Dendritic cell treated with granulocyte-macrophage colony-stimulating factor and Interleukin-4, amounts not matched to agents 40 ng/mL and 50 ng/mL, for 4 days (primary cell): Measurements from ENCODE around the gene MACROD2.
"Not testable (repeated sequence)": the region's sequence is repeated elsewhere in the genome, so short reads cannot be mapped to it uniquely, and the experiment has no call there.

Experiments
- H3K27ac Mint-ChIP-seq: one replicate; pipeline ENCODE4 v1.8.0; 2022; ENCODE audit warnings: mild to moderate bottlenecking, mixed read lengths
- H3K27me3 Mint-ChIP-seq: one replicate; pipeline ENCODE4 v1.8.0; 2022; ENCODE audit warnings: mild to moderate bottlenecking, mixed read lengths
- H3K36me3 Mint-ChIP-seq: one replicate; pipeline ENCODE4 v1.8.0; 2022; ENCODE audit warnings: low read depth, mixed read lengths
- H3K4me1 Mint-ChIP-seq: one replicate; pipeline ENCODE4 v1.8.0; 2022; ENCODE audit warnings: low read depth, mixed read lengths
- H3K4me3 Mint-ChIP-seq: one replicate; pipeline ENCODE4 v1.8.0; 2022; ENCODE audit warnings: mild to moderate bottlenecking, moderate library complexity, mixed read lengths
- H3K9me3 Mint-ChIP-seq: one replicate; pipeline ENCODE4 v1.8.0; 2022; ENCODE audit warnings: mixed read lengths
- intact Hi-C: fragments of 100-400 bp; cut with micrococcal nuclease; formaldehyde crosslinking; loops from one replicate; pipeline ENCODE4 v1.15.0; 2022

MACROD2 gene

DNA sequence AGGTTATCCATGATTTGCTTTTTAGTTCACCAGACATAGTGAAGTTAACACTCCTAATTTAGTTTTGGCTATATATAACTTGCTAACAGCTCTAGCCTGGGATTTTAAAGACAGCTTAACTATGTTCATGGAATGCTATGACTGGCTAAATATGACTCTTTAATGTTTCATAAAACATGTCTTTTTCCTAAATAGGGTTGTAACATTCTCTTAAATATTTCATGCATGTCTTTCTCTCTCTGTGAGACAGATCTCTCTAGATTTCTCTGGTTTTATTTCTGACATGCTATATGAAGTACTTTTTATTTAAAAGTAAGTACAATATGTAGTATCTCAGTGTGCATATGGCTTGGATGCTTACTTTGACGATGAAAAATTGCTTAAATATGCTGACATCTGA lies 35.7 kb downstream of the MACROD2 start:
- Mint-ChIP-seq H3K27me3 (no peaks in the 10 kb centered on the region), H3K4me3 (no peak overlapping the region), H3K9me3 (peaks cover 11% of the 10 kb centered on the region), H3K36me3 (no peaks in the 10 kb centered on the region), H3K4me1 (no peaks in the 10 kb centered on the region), H3K27ac (no peak overlapping the region)
- intact Hi-C loops: no loop called here

GRCh38 chr20:14033310-14033709 lies 38.0 kb downstream of the MACROD2 start:
- Mint-ChIP-seq H3K4me1 (no peaks in the 10 kb centered on the region), H3K27ac (no peak overlapping the region), H3K27me3 (no peaks in the 10 kb centered on the region), H3K4me3 (no peak overlapping the region), H3K9me3 (no peaks in the 10 kb centered on the region), H3K36me3 (no peaks in the 10 kb centered on the region)
- intact Hi-C loops: no loop called here

- H3K27ac Mint-ChIP-seq: no peak overlapping the region
- intact Hi-C loops: no loop called here
- H3K27me3 Mint-ChIP-seq: no peaks in the 10 kb centered on the region
- H3K36me3 Mint-ChIP-seq: no peaks in the 10 kb centered on the region
- no peaks in the 10 kb centered on the region for H3K9me3 Mint-ChIP-seq
- H3K4me3 Mint-ChIP-seq: no peak overlapping the region
- no peaks in the 10 kb centered on the region for H3K4me1 Mint-ChIP-seq
These were observed 41.3 kb downstream of the MACROD2 start for GRCh38 chr20:14036567-14036966.

DNA sequence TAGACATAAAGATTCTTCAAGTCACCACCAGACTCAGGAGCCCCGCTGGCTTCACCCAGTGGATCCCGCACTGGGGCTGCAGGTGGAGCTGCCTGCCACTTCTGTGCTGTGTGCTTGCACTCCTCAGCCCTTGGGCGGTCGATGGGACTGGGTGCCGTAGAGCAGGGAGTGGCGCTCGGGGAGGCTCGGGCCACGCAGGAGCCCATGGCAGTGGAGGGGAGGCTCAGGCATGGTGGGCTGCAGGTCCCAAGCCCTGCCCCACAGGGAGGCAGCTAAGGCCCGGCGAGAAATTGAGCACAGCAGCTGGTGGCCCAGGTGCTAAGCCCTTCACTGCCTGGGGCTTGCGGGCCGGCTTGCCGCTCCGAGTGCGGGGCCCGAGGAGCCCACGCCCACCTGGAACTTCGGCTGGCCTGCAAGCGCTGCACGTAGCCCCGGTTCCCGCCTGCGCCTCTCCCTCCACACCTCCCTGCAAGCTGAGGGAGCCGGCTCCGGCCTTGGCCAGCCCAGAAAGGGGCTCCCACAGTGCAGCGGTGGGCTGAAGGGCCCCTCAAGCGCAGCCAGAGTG lies 49.5 kb downstream of the MACROD2 start:
- H3K27me3 Mint-ChIP-seq, H3K27ac Mint-ChIP-seq, H3K4me1 Mint-ChIP-seq, H3K4me3 Mint-ChIP-seq, H3K36me3 Mint-ChIP-seq, intact Hi-C loops, H3K9me3 Mint-ChIP-seq: not testable (repeated sequence)

DNA sequence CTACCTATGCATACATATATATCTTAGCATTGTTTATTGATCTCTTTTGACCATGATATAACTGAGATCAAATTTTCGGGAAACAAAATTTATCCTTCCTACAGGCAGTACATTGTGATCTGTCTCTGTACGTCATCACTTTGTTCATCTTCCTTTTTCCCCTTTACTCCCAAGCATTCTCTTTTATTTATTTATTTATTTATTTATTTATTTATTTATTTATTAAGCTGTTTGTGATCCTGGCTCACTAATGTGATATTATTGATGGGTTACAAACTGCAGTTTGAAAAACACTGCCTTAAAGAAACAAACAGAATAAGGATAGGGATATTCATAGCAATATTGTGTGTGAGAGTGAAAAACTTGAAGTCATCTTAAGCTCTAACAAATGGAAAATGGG lies 51.2 kb downstream of the MACROD2 start:
- H3K4me1 Mint-ChIP-seq: no peaks in the 10 kb centered on the region
- no peak overlapping the region for H3K4me3 Mint-ChIP-seq
- H3K36me3 Mint-ChIP-seq: no peaks in the 10 kb centered on the region
- H3K27ac Mint-ChIP-seq: no peak overlapping the region
- no peaks in the 10 kb centered on the region for H3K9me3 Mint-ChIP-seq
- H3K27me3 Mint-ChIP-seq: no peaks in the 10 kb centered on the region
- intact Hi-C loops: no loop called here

GRCh38 chr20:14049111-14049510 lies 53.8 kb downstream of the MACROD2 start:
- no peaks in the 10 kb centered on the region for H3K4me1 Mint-ChIP-seq
- H3K9me3 Mint-ChIP-seq: no peaks in the 10 kb centered on the region
- H3K36me3 Mint-ChIP-seq: no peaks in the 10 kb centered on the region
- H3K27me3 Mint-ChIP-seq: peaks cover 1% of the 10 kb centered on the region
- H3K27ac Mint-ChIP-seq: no peak overlapping the region
- intact Hi-C loops: no loop called here
- no peak overlapping the region for H3K4me3 Mint-ChIP-seq

GRCh38 chr20:14051454-14051853 lies 56.1 kb downstream of the MACROD2 start:
- intact Hi-C loops: no loop called here
- Mint-ChIP-seq H3K27me3 (peaks cover 3% of the 10 kb centered on the region), H3K9me3 (no peaks in the 10 kb centered on the region), H3K4me3 (no peak overlapping the region), H3K36me3 (no peaks in the 10 kb centered on the region), H3K27ac (no peak overlapping the region), H3K4me1 (no peaks in the 10 kb centered on the region)

- no peak overlapping the region for H3K4me3 Mint-ChIP-seq
- intact Hi-C loops: loop anchor here (5.0 kb wide), 1 partner anchor 938 kb away; no protein-coding TSS in a partner anchor
- H3K27ac Mint-ChIP-seq: no peak overlapping the region
- no peaks in the 10 kb centered on the region for H3K36me3 Mint-ChIP-seq
- H3K9me3 Mint-ChIP-seq: no peaks in the 10 kb centered on the region
- H3K27me3 Mint-ChIP-seq: peaks cover 3% of the 10 kb centered on the region
- no peaks in the 10 kb centered on the region for H3K4me1 Mint-ChIP-seq
These were observed 59.9 kb downstream of the MACROD2 start for GRCh38 chr20:14055127-14055742.

DNA sequence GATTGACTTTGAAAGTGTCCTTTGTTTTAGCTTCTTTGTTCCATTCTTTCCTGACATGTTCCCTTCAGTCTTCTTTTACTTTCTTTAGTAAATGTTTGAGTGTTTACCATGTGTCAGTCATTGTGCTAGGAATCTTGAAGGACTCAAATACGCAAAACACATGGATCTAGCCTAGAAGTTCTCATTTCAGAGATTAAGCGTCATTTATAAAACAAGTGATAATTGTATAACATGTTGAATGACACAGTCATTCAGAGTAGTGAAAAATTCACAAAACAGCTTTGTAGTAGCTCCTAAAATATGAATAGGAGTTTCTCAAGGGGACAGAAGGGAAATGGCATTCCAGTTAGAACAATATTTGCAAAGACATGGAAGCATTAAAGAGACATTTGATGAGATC lies 66.9 kb downstream of the MACROD2 start:
- intact Hi-C loops: no loop called here
- no peaks in the 10 kb centered on the region for H3K36me3 Mint-ChIP-seq
- H3K9me3 Mint-ChIP-seq: no peaks in the 10 kb centered on the region

GRCh38 chr20:14062786-14063185 lies 67.5 kb downstream of the MACROD2 start:
- Mint-ChIP-seq H3K36me3 (no peaks in the 10 kb centered on the region), H3K27ac (no peak overlapping the region), H3K4me3 (no peak overlapping the region), H3K9me3 (no peaks in the 10 kb centered on the region), H3K27me3 (no peaks in the 10 kb centered on the region), H3K4me1 (no peaks in the 10 kb centered on the region)
- intact Hi-C loops: no loop called here

More for the DNA sequence above, 66.9 kb downstream of the MACROD2 start:
- Mint-ChIP-seq H3K4me1 (no peaks in the 10 kb centered on the region), H3K27ac (no peak overlapping the region), H3K27me3 (no peaks in the 10 kb centered on the region), H3K4me3 (no peak overlapping the region)

- intact Hi-C loops: no loop called here
- H3K9me3 Mint-ChIP-seq: no peaks in the 10 kb centered on the region
- H3K4me3 Mint-ChIP-seq: no peak overlapping the region
- no peaks in the 10 kb centered on the region for H3K27me3 Mint-ChIP-seq
- H3K27ac Mint-ChIP-seq: no peak overlapping the region
- H3K36me3 Mint-ChIP-seq: no peaks in the 10 kb centered on the region
- no peaks in the 10 kb centered on the region for H3K4me1 Mint-ChIP-seq
These were observed 69.0 kb downstream of the MACROD2 start for GRCh38 chr20:14064333-14064732.

- intact Hi-C loops: no loop called here
These were observed 69.6 kb downstream of the MACROD2 start for GRCh38 chr20:14064921-14065320.

GRCh38 chr20:14065774-14066173 lies 70.5 kb downstream of the MACROD2 start:
- Mint-ChIP-seq H3K9me3 (no peaks in the 10 kb centered on the region), H3K27me3 (no peaks in the 10 kb centered on the region), H3K27ac (no peak overlapping the region), H3K4me3 (no peak overlapping the region), H3K36me3 (no peaks in the 10 kb centered on the region), H3K4me1 (no peaks in the 10 kb centered on the region)
- intact Hi-C loops: no loop called here

More at GRCh38 chr20:14064921-14065320, 69.6 kb downstream of the MACROD2 start:
- Mint-ChIP-seq H3K27ac (no peak overlapping the region), H3K4me1 (no peaks in the 10 kb centered on the region), H3K9me3 (no peaks in the 10 kb centered on the region), H3K27me3 (no peaks in the 10 kb centered on the region), H3K36me3 (no peaks in the 10 kb centered on the region), H3K4me3 (no peak overlapping the region)

- Mint-ChIP-seq H3K27me3 (no peaks in the 10 kb centered on the region), H3K4me3 (no peak overlapping the region), H3K36me3 (no peaks in the 10 kb centered on the region), H3K9me3 (no peaks in the 10 kb centered on the region), H3K4me1 (no peaks in the 10 kb centered on the region), H3K27ac (no peak overlapping the region)
- intact Hi-C loops: no loop called here
These were observed 72.3 kb downstream of the MACROD2 start for GRCh38 chr20:14067603-14068002.

DNA sequence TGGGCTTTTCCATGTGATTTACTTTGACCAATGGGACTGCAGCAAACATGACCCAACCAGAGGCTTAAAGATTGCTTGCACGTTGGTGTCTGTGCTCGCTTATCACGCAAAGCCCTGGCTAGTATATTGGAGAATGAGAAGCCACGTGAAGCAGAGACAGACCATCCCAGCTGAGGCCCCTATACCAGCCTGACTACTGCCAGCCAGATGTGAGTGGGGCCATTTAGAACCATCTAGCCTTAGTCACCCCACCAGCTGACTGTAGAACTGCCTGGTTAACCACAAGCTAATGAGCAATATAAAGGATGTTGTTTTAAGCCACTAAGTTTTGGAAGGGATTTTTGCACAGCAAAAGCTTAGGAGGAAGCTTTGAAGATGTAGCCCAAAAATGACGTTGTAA lies 74.5 kb downstream of the MACROD2 start:
- no peaks in the 10 kb centered on the region for H3K36me3 Mint-ChIP-seq
- no peaks in the 10 kb centered on the region for H3K9me3 Mint-ChIP-seq
- no peaks in the 10 kb centered on the region for H3K4me1 Mint-ChIP-seq
- H3K27ac Mint-ChIP-seq: no peak overlapping the region
- no peaks in the 10 kb centered on the region for H3K27me3 Mint-ChIP-seq
- intact Hi-C loops: no loop called here
- H3K4me3 Mint-ChIP-seq: no peak overlapping the region
